GM19023 (cell line): Measurements from ENCODE around the gene IFT122.

ENCODE experiments used
- ATAC-seq: cut with Tn5 transposase; IDR thresholded peaks from one replicate; pipeline ENCODE4 v1.9.1; 2021; ENCODE audit warnings: mild to moderate bottlenecking, moderate library complexity; ENCODE audit not compliant: unreplicated experiment

IFT122 gene

DNA sequence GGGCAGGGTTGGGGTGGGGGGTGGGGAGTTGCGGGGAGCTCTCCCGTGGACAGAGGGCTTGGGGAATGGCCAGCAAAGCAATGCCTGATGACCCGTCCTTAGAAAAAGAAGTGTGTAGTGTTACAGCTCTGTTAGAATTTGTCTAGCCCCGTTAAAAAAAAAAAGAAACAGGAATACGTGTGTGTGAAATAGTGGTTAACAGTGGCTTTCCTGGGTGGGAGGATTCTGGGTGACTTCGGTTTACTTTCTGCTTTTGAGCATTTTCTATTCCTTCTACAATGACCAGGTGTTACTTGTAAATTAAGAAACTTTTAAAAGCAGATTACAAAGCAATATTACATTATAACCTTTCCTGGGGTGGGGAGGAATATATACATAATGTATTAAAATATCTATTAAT lies 127.9 kb downstream of the IFT122 start:
- ATAC-seq, result no peak

DNA sequence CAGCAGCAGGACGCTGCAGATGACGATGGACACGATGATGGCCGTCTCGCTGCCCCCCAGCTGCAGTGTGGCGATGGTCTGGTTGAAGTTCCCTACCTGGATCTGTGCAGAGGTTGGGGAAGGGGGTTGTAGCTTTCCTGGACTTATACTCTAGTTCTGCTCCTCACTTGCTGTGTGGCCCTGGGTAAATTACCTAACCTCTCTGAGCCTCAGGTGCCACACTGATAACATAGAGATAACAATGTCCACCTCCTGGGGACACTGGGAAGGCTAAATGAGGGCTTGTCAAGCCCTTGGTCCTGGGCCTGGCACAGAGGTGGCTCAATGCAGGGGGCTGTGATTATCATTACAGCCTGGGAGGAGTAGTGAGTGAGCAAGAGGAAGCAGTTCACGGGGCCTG lies 129.8 kb downstream of the IFT122 start:
- ATAC-seq, result no peak
